Neutrophil (primary cell): Measurements from ENCODE around the gene PCNX3.
A peak's percentile ranks its signal among the peaks of the same experiment; 100 is the strongest.

Experiments used
- H3K27ac ChIP-seq: fragments of 200-600 bp; sonication (generic); 2 replicates; pipeline ENCODE4 v1.5.1; 2016; ENCODE audit warnings: mild to moderate bottlenecking, moderate library complexity
- H3K27me3 ChIP-seq: fragments of 200-600 bp; sonication (generic); 2 replicates; pipeline ENCODE4 v1.6.0; 2016; ENCODE audit warnings: mild to moderate bottlenecking
- H3K36me3 ChIP-seq: fragments of 200-600 bp; sonication (generic); 2 replicates; pipeline ENCODE4 v1.5.1; 2017
- H3K4me1 ChIP-seq, 2 experiments: fragments of 200-600 bp in 1 of 2; sonication (generic) in 1 of 2; 1 replicate in 1 of 2; 2 replicates in 1 of 2; pipeline versions ENCODE4 v1.5.1 to v1.6.1; 2013 to 2016; ENCODE audit warnings: low read depth in 1 of 2, low read length in 1 of 2, mild to moderate bottlenecking in 1 of 2, moderate library complexity in 1 of 2; ENCODE audit not compliant: control insufficient read depth in 1 of 2, insufficient read depth in 1 of 2
- H3K4me3 ChIP-seq, 2 experiments: fragments of 200-600 bp in 1 of 2; sonication (generic) in 1 of 2; 1 replicate in 1 of 2; 2 replicates in 1 of 2; pipeline ENCODE4 v1.5.1; 2013 to 2016; ENCODE audit warnings: low read depth in 1 of 2, low read length in 1 of 2, mild to moderate bottlenecking in 1 of 2, moderate library complexity in 1 of 2
- H3K9me3 ChIP-seq: fragments of 200-600 bp; sonication (generic); 2 replicates; pipeline ENCODE4 v1.5.1; 2016
- CTCF ChIP-seq: fragments of 200-600 bp; sonication (generic); IDR thresholded peaks from 2 replicates; pipeline ENCODE4 v1.5.1; 2016; ENCODE audit warnings: antibody characterized with exemption

Gene PCNX3

GRCh38 chr11:65646958-65647701 is 31.6 kb downstream of the PCNX3 start:
- H3K27me3 ChIP-seq: no peaks in the 10 kb centered on the region
- no peaks in the 10 kb centered on the region for H3K9me3 ChIP-seq
- peaks cover 33 to 38% of the 10 kb centered on the region in 2 experiments for H3K4me1 ChIP-seq
- no peak overlapping the region for H3K4me3 ChIP-seq
- H3K36me3 ChIP-seq: peaks cover 98% of the 10 kb centered on the region
- no peak for TF ChIP-seq CTCF
- peak overlapping the region; percentile 20 for H3K27ac ChIP-seq

- H3K27me3 ChIP-seq: no peaks in the 10 kb centered on the region
- no peaks in the 10 kb centered on the region for H3K9me3 ChIP-seq
- no peak overlapping the region for H3K4me3 ChIP-seq
- H3K27ac ChIP-seq: peak overlapping the region; percentile 98
- no peak for TF ChIP-seq CTCF
- H3K4me1 ChIP-seq: peaks cover 33 to 38% of the 10 kb centered on the region in 2 experiments
- peaks cover 79% of the 10 kb centered on the region for H3K36me3 ChIP-seq
These were observed 33.5 kb downstream of the PCNX3 start for GRCh38 chr11:65648997-65649493.

GRCh38 chr11:65649656-65650546 is 34.3 kb downstream of the PCNX3 start:
- Histone ChIP-seq H3K27me3 (no peaks in the 10 kb centered on the region), H3K4me3 (no peak overlapping the region), H3K27ac (peak overlapping the region; percentile 98), H3K36me3 (peaks cover 79% of the 10 kb centered on the region), H3K9me3 (no peaks in the 10 kb centered on the region), H3K4me1 (peaks cover 37 to 43% of the 10 kb centered on the region in 2 experiments)
- no peak for TF ChIP-seq CTCF

GRCh38 chr11:65650547-65651338 is 35.2 kb downstream of the PCNX3 start:
- H3K36me3 ChIP-seq: peaks cover 79% of the 10 kb centered on the region
- peak overlapping the region; percentile 98 for H3K27ac ChIP-seq
- peaks cover 37 to 43% of the 10 kb centered on the region in 2 experiments for H3K4me1 ChIP-seq
- H3K9me3 ChIP-seq: no peaks in the 10 kb centered on the region
- H3K27me3 ChIP-seq: no peaks in the 10 kb centered on the region
- H3K4me3 ChIP-seq: peak overlapping the region in 1 of 2 experiments; percentile 84
- no peak for TF ChIP-seq CTCF

- no peak for TF ChIP-seq CTCF
- H3K36me3 ChIP-seq: peaks cover 79% of the 10 kb centered on the region
- peak overlapping the region; percentile 98 for H3K27ac ChIP-seq
- H3K4me1 ChIP-seq: peaks cover 37 to 43% of the 10 kb centered on the region in 2 experiments
- H3K4me3 ChIP-seq: peak overlapping the region; percentile 70 to 84
- no peaks in the 10 kb centered on the region for H3K27me3 ChIP-seq
- no peaks in the 10 kb centered on the region for H3K9me3 ChIP-seq
These were observed 35.7 kb downstream of the PCNX3 start for GRCh38 chr11:65651339-65651588.
